GM12801 (cell line): ENCODE data around the gene OR6C65.

Source experiments
- TF ChIP-seq, protein P1 (sequence below): IDR thresholded peaks from one replicate; pipeline ENCODE4 v1.5.1; 2011; ENCODE audit warnings: control low read depth; ENCODE audit not compliant: insufficient read length; ENCODE audit errors: extremely low read depth

OR6C65 gene

DNA sequence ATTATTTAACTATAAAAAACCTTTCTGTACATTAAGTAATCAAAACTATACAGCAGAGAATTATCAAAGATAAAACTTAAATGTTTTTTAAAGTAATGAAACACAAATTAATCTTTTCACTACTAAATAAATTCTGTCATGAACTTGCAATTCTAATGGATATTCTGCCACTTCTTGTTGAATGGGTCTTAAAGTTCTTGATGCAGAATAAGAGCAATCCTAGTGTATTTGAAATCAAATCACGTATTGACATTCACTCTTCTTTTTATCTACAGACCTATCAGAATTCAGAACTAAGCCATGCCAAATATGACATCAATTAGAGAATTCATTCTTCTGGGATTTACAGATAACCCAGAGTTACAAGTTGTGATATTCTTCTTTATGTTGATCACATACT is at the start of gene OR6C65:
TSS of gene OR6C65 (plus strand) at position 301 of the 400 bp plus-strand sequence. CDS start at position 301, 0 bp downstream.
- TF ChIP-seq, protein P1, sequence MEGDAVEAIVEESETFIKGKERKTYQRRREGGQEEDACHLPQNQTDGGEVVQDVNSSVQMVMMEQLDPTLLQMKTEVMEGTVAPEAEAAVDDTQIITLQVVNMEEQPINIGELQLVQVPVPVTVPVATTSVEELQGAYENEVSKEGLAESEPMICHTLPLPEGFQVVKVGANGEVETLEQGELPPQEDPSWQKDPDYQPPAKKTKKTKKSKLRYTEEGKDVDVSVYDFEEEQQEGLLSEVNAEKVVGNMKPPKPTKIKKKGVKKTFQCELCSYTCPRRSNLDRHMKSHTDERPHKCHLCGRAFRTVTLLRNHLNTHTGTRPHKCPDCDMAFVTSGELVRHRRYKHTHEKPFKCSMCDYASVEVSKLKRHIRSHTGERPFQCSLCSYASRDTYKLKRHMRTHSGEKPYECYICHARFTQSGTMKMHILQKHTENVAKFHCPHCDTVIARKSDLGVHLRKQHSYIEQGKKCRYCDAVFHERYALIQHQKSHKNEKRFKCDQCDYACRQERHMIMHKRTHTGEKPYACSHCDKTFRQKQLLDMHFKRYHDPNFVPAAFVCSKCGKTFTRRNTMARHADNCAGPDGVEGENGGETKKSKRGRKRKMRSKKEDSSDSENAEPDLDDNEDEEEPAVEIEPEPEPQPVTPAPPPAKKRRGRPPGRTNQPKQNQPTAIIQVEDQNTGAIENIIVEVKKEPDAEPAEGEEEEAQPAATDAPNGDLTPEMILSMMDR, result no peak

DNA sequence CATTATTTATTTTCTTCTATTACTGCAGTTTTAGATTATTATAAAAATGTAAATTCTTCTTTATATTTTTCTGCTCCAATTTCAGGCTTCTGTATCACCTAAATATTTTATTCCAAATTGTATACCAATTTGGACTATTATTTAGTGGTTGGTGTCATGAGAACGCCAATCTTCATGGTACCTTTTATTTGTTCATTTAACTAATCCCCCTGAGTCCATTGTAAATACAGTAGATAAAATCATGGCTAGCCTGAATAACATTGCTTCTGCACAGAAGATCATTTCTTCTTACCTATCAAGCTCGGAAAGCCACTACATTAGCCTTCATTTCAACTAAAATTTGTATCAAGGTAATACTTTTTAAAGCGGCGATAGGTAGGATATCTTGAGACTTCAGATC is 37.7 kb upstream of the OR6C65 start, which contains the start of gene OR6C75:
TSS of gene OR6C75 (plus strand) at position 301 of the 400 bp plus-strand sequence. CDS start 2,136 bp downstream, outside the sequence.
- TF ChIP-seq, protein P1, result no peak

DNA sequence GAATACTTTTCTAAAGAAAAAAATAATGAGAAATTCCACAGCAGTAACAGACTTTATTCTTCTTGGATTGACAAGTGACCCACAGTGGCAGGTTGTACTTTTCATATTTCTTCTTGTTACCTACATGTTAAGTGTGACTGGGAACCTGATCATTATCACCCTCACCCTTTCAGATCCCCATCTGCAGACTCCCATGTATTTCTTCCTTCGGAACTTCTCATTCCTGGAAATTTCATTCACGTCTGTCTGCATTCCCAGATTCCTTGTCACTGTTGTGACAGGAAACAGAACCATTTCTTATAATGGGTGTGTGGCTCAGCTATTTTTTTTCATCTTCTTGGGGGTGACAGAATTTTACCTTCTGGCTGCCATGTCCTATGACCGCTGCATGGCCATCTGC is 35.2 kb upstream of the OR6C65 start:
- TF ChIP-seq, protein P1, result no peak

DNA sequence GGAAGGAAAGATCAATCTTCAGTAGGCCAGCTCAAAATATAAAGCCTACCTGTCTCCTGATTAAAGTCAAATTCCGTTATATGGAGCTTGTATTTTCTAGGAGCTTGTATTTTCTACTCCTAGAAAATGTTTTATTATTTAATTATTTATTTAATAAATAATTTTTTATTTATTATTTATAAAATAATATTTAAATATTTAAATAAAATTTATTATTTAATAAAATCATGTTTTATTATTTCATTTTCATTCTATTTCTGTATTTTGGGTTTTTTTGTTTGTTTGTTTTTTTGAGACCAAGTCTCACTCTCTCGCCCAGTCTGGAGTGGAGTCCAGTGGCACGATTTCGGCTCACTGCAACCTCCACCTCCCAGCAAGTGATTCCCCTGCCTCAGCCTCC is 27.8 kb upstream of the OR6C65 start:
- TF ChIP-seq, protein P1, result no peak

DNA sequence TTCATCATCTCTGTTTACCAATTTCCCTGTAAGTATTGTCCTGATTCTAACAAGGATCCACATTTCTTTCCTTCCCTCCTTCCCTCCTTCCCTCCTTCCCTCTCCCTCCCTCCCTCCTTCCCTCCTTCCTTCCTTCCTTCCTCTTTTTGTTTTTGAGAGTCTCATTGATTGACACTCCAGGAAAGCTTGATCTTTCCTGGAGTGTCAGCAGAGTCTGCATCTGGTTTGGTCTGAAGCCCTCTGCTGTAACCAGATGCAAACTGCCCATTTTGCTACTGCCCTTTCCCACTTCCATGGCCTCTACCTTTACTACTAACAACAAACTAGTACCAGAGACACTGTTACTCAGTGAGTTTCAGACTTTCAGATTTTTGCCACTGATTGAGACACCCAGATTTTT is 14.4 kb upstream of the OR6C65 start:
- TF ChIP-seq, protein P1, result no peak

DNA sequence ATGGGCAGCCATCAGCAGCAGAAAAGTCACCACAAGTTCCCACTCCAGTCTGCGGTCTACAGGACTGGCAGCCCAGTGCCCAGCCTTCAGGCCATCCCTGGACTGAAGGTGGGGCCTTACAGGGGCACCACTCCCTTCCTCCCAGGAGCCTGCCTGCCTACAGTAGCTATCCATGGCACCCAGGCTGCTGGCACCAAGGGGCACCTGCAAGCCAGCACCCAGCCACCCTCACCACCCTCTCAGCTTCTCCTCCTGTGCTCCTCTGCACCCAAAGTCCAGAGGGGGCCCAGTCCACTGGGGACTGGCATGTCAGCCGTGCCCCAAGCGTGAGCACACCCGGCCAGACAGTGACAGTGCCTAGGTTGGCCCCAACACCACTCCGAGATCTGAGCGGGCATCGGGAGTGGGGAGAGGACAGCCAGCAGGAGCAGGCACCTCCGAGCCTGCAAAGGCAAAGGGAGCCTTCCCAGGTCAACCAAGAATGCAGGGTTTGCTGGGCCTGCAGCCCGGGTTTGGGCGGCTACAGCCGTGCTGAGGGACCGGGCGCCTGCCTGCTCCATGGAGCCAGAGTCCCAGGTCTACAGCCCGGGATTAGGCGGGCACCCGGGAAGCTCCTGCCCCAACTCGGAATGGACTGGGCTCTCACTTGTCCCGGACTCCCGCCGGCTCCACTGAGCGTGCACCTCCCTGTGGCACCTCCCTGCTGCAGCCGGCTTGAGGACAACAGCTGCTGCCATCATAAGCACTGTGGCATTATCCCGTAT is 8.1 kb upstream of the OR6C65 start:
- TF ChIP-seq, protein P1, result no peak

DNA sequence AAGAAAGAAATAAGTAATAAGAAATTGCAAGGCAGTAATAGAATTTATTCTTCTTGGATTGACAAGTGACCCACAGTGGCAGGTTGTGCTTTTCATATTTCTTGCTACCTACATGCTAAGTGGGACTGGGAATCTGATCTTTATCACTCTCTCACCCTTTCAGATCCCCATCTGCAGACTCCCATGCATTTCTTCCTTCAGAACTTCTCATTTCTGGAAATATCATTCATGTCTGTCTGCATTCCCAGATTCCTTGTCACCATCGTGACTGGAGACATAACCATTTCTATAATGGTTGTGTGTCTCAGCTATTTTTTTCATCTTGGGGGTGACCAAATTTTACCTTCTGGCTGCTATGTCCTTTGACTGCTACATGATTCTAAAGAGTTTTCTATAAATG is 4.0 kb upstream of the OR6C65 start:
- TF ChIP-seq, protein P1, result no peak
